Measurements from ENCODE around the gene TRIM71. TPM values are rescaled to one million over a fixed set of nuclear protein-coding genes. Genes with fewer than 3 reads are reported as not detected.
"Not testable (repeated sequence)": the region's sequence is repeated elsewhere in the genome, so short reads cannot be mapped to it uniquely, and the experiment has no call there.

The TRIM71 gene
- total RNA-seq, 4 donors from 2014 or later, result 0.48 TPM; not detected in 3

GRCh38 chr3:32781211-32781968 is 36.4 kb upstream of the TRIM71 start:
- no peak for TF ChIP-seq POLR2A (IDR thresholded peaks at IDR 0.05)
- peak; percentile 49 to 73 (median 58) for TF ChIP-seq CTCF (IDR thresholded peaks at IDR 0.05)
- Histone ChIP-seq H3K36me3 (no peaks in the 10 kb centered on the region), H3K4me1 (no peaks in the 10 kb centered on the region), H3K9me3 (no peaks in the 10 kb centered on the region), H3K27ac (no peak overlapping the region), H3K4me3 (peak overlapping the region; percentile 26 to 37), H3K27me3 (no peaks in the 10 kb centered on the region)
- intact Hi-C loops (cut with DNase I; ENCODE audit: low total_unique reads), result no loop called here
- peak; percentile 28 to 58 for DNase-seq

GRCh38 chr3:32781969-32782270 is 35.9 kb upstream of the TRIM71 start:
- H3K27me3 ChIP-seq; H3K4me1 ChIP-seq; H3K9me3 ChIP-seq; DNase-seq; H3K4me3 ChIP-seq; H3K36me3 ChIP-seq; H3K27ac ChIP-seq; intact Hi-C loops (cut with DNase I; ENCODE audit: low total_unique reads): not testable (repeated sequence)

- no peak for DNase-seq
- intact Hi-C loops (cut with DNase I; ENCODE audit: low total_unique reads), result no loop called here
- Histone ChIP-seq H3K36me3 (no peaks in the 10 kb centered on the region), H3K4me1 (no peaks in the 10 kb centered on the region), H3K4me3 (no peak overlapping the region), H3K27me3 (no peaks in the 10 kb centered on the region), H3K9me3 (no peaks in the 10 kb centered on the region), H3K27ac (no peak overlapping the region)
- no peak for TF ChIP-seq CTCF (IDR thresholded peaks at IDR 0.05)
- TF ChIP-seq POLR2A (IDR thresholded peaks at IDR 0.05), result no peak
Observed at GRCh38 chr3:32782407-32782806, 35.4 kb upstream of the TRIM71 start.

GRCh38 chr3:32791833-32792232 is 26.0 kb upstream of the TRIM71 start:
- no peak overlapping the region for H3K27ac ChIP-seq
- no peaks in the 10 kb centered on the region for H3K27me3 ChIP-seq
- no peaks in the 10 kb centered on the region for H3K9me3 ChIP-seq
- no peak for DNase-seq
- no peak overlapping the region for H3K4me3 ChIP-seq
- H3K36me3 ChIP-seq, result no peaks in the 10 kb centered on the region
- TF ChIP-seq CTCF (IDR thresholded peaks at IDR 0.05), result no peak
- no peak for TF ChIP-seq POLR2A (IDR thresholded peaks at IDR 0.05)
- H3K4me1 ChIP-seq, result no peaks in the 10 kb centered on the region
- intact Hi-C loops (cut with DNase I; ENCODE audit: low total_unique reads), result no loop called here

GRCh38 chr3:32794487-32795308 is 23.1 kb upstream of the TRIM71 start:
- intact Hi-C loops (cut with DNase I; ENCODE audit: low total_unique reads), result no loop called here

GRCh38 chr3:32796384-32796950 is 21.3 kb upstream of the TRIM71 start:
- H3K27me3 ChIP-seq; H3K4me3 ChIP-seq; H3K4me1 ChIP-seq; H3K36me3 ChIP-seq; DNase-seq; intact Hi-C loops (cut with DNase I; ENCODE audit: low total_unique reads); H3K9me3 ChIP-seq; H3K27ac ChIP-seq: not testable (repeated sequence)

More at GRCh38 chr3:32794487-32795308, 23.1 kb upstream of the TRIM71 start:
- TF ChIP-seq CTCF (IDR thresholded peaks at IDR 0.05) (no peak), POLR2A (IDR thresholded peaks at IDR 0.05) (no peak)
- H3K27me3 ChIP-seq, result no peaks in the 10 kb centered on the region
- H3K27ac ChIP-seq, result no peak overlapping the region
- DNase-seq, result no peak
- H3K36me3 ChIP-seq, result no peaks in the 10 kb centered on the region
- H3K9me3 ChIP-seq, result no peaks in the 10 kb centered on the region
- no peak overlapping the region for H3K4me3 ChIP-seq
- no peaks in the 10 kb centered on the region for H3K4me1 ChIP-seq
